ENCODE data around the gene PLA2G4E. TPM values are rescaled to one million over a fixed set of nuclear protein-coding genes. Genes with fewer than 3 reads are reported as not detected.

Gene PLA2G4E
- total RNA-seq, 1 donor from 2014 or later, result not detected

DNA sequence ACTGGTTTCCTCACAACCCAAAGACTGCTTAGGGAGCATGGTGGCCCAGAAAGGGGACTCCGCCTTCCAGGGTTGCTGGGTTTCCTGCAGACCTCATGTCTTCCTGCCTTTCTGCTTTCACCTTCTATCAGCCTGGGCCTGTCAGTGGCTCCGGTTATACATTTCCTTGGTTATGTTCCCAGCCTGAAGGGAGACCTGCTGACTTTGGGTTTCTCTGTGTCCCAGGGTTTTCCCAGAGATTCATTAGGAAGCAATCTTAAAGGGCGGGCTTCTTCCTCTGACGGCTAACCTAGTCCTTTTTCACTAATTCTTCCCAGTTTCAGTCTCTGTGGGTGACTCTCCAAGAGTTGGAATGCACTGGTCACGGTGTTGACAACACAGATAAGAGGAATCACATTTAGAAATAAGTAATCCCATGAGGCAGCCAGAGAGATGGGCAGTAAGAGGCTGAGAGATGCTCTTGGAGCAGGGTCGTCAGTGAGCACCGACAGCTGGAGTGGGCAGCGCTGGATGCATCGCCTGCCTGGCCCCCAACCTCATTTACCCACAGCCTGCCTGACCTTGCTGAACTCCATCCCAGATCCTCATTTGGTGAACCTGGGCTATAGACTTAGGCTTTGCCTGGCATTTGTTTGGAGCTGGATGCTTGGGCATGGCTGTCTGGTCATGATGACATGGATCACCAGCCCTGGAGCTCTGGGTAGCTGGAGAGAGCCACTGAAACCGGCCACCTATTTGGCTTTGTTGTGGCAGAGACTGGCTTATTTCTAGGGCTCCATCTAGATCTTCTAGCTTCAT is 38.5 kb downstream of the PLA2G4E start:
- Mint-ChIP-seq H3K27ac (no peak overlapping the region), H3K9me3 (no peaks in the 10 kb centered on the region), H3K27me3 (peaks cover 5% of the 10 kb centered on the region), H3K4me1 (no peaks in the 10 kb centered on the region), H3K36me3 (ENCODE audit: low read depth) (no peaks in the 10 kb centered on the region), H3K4me3 (no peak overlapping the region)
- CTCF ChIA-PET, result interaction anchor here (0.6 to 1.3 kb wide), 2 partner anchors 33 to 75 kb away, joined by 3 read pairs; no protein-coding TSS in a partner anchor
- TF ChIP-seq, protein P1, sequence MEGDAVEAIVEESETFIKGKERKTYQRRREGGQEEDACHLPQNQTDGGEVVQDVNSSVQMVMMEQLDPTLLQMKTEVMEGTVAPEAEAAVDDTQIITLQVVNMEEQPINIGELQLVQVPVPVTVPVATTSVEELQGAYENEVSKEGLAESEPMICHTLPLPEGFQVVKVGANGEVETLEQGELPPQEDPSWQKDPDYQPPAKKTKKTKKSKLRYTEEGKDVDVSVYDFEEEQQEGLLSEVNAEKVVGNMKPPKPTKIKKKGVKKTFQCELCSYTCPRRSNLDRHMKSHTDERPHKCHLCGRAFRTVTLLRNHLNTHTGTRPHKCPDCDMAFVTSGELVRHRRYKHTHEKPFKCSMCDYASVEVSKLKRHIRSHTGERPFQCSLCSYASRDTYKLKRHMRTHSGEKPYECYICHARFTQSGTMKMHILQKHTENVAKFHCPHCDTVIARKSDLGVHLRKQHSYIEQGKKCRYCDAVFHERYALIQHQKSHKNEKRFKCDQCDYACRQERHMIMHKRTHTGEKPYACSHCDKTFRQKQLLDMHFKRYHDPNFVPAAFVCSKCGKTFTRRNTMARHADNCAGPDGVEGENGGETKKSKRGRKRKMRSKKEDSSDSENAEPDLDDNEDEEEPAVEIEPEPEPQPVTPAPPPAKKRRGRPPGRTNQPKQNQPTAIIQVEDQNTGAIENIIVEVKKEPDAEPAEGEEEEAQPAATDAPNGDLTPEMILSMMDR (IDR thresholded peaks at IDR 0.05), result no peak
- ATAC-seq (ENCODE audit: low read depth) (no peak), DNase-seq (no peak)
- intact Hi-C loops (cut with micrococcal nuclease), result no loop called here
- POLR2A ChIA-PET, result no interaction called here

DNA sequence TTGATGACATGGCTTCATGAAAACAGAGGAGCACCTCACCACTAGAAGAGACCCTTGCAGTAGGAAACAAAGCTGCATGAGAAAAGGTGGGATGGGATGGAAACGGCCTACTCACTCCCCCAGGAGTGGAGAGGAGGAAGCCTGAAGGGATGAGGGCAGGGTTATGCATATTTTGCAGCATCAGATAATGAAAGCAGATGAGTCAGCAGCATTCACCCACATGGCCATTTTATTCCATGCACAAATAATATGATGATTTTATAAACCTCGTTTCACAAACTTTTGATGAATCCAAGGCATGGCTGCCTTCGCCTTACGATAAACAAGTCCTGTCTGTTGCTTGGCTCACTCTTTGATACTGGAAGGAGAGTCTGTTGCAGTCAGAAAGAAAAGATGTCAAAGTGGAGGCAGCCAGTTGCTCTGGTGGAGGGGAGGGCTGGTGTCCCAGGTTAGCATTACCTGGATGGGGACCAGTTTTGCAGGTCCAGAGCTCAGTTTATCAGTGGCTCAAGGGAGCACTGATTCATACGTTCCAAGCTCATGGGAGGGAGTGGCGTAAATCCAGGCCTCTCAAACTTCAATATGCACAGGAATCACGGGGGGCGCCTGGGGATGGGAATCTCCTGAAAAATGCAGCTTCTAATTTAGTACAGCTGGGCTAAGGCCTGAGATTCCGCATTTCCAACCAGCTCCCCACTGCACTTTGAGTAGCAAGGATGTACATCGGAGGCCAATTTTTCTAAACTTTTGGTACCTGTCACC is 39.3 kb downstream of the PLA2G4E start:
- ChIA-PET POLR2A (interaction anchor here (1.1 kb wide), 1 partner anchor 9 kb away, joined by 3 read pairs; the partner anchor contains the start of gene EHD4), CTCF (interaction anchor here (0.6 kb wide), 1 partner anchor 33 kb away, joined by 3 read pairs; no protein-coding TSS in a partner anchor)
- no peaks in the 10 kb centered on the region for H3K36me3 Mint-ChIP-seq (ENCODE audit: low read depth)
- H3K9me3 Mint-ChIP-seq, result no peaks in the 10 kb centered on the region
- no peak overlapping the region for H3K27ac Mint-ChIP-seq
- no peak overlapping the region for H3K4me3 Mint-ChIP-seq
- ATAC-seq (ENCODE audit: low read depth), result no peak
- peaks cover 8% of the 10 kb centered on the region for H3K27me3 Mint-ChIP-seq
- H3K4me1 Mint-ChIP-seq, result no peaks in the 10 kb centered on the region
- TF ChIP-seq, protein P1 (IDR thresholded peaks at IDR 0.05), result no peak
- no peak for DNase-seq
- intact Hi-C loops (cut with micrococcal nuclease), result no loop called here

DNA sequence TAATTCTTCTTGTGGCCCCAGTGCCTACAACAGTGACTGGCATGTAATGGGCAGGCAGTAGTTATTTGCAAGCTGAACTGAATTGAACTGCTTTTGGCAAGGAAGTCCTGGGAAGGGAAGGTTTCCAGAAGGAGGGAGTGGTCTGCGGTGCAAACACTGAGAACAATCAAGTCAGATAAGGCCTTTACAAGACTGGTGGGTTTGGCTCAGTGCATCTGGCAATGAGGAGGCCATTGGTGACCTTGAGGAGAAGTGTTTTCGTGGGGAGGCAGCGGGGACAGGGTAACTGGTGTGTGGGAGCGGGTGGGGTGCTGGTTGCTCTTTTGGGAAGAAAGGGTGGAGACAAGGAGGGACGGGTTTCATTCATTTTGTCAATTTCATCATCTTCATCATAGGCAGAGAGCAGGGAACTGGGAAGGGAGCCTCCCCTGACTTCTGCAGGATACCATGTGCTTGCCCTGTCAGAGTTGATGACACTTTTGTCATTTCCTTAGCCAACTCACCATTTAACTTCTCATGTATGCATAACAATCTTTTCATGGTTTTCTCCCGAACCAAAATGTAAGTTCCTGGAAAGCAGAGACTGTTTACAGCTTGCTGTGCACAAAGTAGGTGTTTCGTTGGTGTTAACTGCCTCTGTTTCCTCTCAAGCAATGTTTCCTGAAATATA is 40.1 kb downstream of the PLA2G4E start:
- intact Hi-C loops (cut with micrococcal nuclease), result no loop called here
- Mint-ChIP-seq H3K9me3 (no peaks in the 10 kb centered on the region), H3K27me3 (peaks cover 8% of the 10 kb centered on the region), H3K27ac (no peak overlapping the region), H3K36me3 (ENCODE audit: low read depth) (no peaks in the 10 kb centered on the region), H3K4me1 (no peaks in the 10 kb centered on the region), H3K4me3 (no peak overlapping the region)
- ATAC-seq (ENCODE audit: low read depth), result no peak
- no peak for DNase-seq
- POLR2A ChIA-PET, result interaction anchor here (1.1 kb wide), 1 partner anchor 8 kb away, joined by 3 read pairs; the partner anchor contains the start of gene EHD4
- TF ChIP-seq, protein P1 (IDR thresholded peaks at IDR 0.05), result no peak
- CTCF ChIA-PET, result interaction anchor here (0.7 to 1.0 kb wide), 2 partner anchors 9 to 77 kb away, joined by 3 read pairs; no protein-coding TSS in a partner anchor

DNA sequence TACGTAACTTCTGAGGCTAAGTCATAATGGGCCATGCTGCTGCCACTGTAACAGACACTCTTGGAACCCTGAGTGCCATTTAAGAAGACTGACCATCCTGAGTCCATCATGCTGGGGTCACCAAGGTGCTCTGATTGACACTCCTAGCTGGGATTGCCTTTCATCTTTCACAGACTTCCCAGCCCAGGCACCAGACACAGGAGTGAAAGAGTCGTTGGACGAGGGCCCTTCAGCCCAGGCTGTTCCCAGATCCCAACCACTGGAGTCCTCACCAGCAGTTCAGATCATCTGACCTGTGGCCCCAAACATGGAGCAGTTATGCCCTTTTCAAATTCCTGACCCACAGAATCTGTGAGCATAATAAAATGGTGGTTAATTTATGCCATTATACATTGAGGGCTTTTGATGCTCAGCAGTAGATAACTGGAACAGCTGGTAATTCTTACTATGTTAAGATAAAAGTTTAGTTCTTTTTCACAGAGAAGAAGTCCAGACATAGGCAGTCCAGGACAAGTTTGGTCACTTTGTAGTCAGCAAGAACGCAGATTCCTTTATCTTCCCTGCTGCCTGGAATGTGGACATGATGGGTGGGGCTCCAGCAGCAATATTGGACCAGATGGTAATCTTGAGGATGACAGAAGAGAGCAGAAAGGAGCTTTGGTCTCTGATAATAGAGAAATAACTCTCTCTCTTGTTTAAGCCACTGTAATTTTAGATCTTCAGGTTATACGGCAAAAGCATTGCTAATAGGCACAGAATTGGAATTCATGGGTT is 41.2 kb downstream of the PLA2G4E start:
- no peaks in the 10 kb centered on the region for H3K9me3 Mint-ChIP-seq
- H3K4me1 Mint-ChIP-seq, result no peaks in the 10 kb centered on the region
- ATAC-seq (ENCODE audit: low read depth) (no peak), DNase-seq (no peak)
- TF ChIP-seq, protein P1 (IDR thresholded peaks at IDR 0.05), result no peak
- H3K27me3 Mint-ChIP-seq, result peaks cover 10% of the 10 kb centered on the region
- CTCF ChIA-PET, result interaction anchor here (0.7 to 1.6 kb wide), 3 partner anchors 9 to 78 kb away, joined by 3 to 4 read pairs (median 3); no protein-coding TSS in a partner anchor
- no peaks in the 10 kb centered on the region for H3K36me3 Mint-ChIP-seq (ENCODE audit: low read depth)
- H3K4me3 Mint-ChIP-seq, result no peak overlapping the region
- H3K27ac Mint-ChIP-seq, result no peak overlapping the region
- POLR2A ChIA-PET, result interaction anchor here (0.7 kb wide), 1 partner anchor 1020 kb away, joined by 3 read pairs; no protein-coding TSS in a partner anchor
- intact Hi-C loops (cut with micrococcal nuclease), result no loop called here
